ENCODE results near the gene DESI2.

DESI2 gene

GRCh38 chr1:244755673-244756072 is 102.7 kb downstream of the DESI2 start:
- DNase-seq (ENCODE audit: low read depth): no peak

DNA sequence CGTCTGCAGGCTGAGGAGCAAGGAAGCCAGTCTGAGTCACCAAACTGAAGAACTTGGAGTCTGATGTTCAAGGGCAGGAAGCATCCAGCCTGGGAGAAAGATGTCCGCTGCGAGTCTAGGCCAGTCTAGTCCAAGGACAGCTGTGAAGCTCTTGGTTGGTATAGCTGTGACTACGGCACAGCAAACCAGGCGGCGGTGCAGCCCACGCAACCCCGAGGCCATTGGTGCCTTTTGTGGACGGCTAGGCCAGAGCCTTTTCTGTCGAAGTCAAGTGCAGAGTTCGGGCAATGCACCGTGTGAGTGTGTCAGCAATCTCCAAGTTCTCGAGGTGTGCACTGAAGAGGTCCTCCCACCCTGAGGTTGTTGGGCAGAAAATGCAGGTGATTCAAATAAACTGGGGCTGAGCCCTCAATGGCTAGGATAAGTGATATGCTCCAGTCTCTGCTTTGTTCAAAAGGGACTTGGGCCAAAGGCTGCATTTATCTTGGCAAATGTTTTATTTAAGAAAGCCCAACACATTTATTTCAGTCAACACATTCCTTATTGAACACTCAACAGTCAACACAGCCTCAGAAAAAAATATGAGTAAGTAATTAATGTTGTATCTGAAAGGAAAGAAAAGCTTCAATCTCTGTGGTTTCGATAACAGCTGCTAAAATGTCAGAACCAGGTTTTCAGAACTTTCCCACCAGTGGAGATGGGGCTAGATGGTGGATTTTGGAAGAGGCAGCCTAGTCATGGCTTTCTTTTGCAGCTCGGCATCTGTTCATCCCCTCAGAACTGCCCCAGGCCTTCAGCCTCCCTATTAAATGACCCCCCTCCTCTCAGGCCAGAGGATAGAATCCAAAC is 104.4 kb downstream of the DESI2 start:
- no peak for DNase-seq (ENCODE audit: low read depth)
